Omental fat pad (tissue), 4 donors: ENCODE measurements around the gene FBXL4. TPM values are rescaled to one million over a fixed set of nuclear protein-coding genes. Genes with fewer than 3 reads are reported as not detected.

Experiments
- ATAC-seq: fragments of 150-250 bp; one replicate; pipeline ENCODE4 v1.9.1; 2016; ENCODE audit warnings: mild to moderate bottlenecking, moderate library complexity; ENCODE audit not compliant: low FRiP score
- DNase-seq: peaks from one replicate; pipeline ENCODE4 v3.0.0-alpha.2; 2019; ENCODE audit warnings: low spot score
- CTCF ChIP-seq, 3 donors: fragments of 450-650 bp; IDR thresholded peaks; one replicate each; pipeline ENCODE4 v1.5.1; 2016 to 2017; ENCODE audit warnings: antibody characterized with exemption in 3 of 3, mild to moderate bottlenecking in 3 of 3, moderate library complexity in 2 of 3
- total RNA-seq, 4 donors: library from RNA; depleted of rRNA; stranded (reverse); fragments of >200 nt; gene quantifications; one replicate each; pipeline ENCODE4 v1.1.0, GENCODE V29; 2016

Gene FBXL4
- total RNA-seq, 4 donors from 2014 or later: 11.4 to 26.5 (median 20.9) TPM

- ATAC-seq (peak; percentile 59), DNase-seq (peak; percentile 42)
- no peak for TF ChIP-seq CTCF (IDR thresholded peaks at IDR 0.05)
Measured at GRCh38 chr6:98845211-98846020, 102.3 kb downstream of the FBXL4 start.

DNA sequence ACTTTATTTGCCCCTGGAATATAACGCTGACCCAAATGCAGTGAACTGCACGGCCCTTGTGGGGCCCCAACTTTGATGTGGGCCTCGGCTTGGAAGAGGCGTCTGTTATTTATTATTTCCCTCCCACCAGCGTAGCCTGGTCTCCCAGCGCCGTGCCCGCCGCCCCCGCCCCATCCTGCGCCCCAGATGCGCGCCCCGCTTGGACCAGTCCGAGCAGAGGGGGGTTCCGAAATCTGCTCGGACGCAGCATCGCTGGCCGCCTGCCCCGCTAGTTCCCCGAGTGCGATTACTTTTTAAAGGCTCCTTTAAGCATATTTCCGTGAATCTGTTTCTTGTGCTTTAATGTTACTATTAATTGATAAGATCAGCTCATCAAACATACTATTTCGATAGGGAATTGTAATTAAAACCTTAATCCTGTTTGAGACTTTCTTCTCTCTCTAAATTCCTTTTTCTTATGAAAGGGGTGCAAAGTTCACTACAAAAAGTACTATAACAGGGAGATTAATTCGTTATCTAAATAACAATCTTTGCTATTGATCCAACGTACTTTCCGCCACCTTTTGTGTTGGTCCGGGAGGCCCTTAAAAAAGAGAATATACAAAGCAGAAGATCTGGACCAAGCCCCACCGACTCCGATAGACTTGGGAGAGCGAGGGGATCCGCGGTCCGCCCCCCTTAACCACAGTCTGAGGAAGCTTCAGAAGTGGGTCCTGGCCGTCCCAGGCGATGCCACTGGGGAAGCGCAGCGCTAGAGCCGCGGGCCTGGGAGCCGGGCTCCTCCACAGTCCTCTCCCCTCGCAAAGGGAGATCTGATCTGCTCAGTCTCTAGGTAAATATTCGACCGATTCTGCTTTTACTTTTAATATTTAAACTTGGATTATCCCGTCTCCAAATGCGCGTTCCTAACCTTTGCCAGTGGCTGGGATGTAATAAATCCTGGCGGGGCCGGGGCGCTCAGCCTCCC, 103.2 kb downstream of the FBXL4 start:
- ATAC-seq (no peak), DNase-seq (no peak)
- no peak for TF ChIP-seq CTCF (IDR thresholded peaks at IDR 0.05)

DNA sequence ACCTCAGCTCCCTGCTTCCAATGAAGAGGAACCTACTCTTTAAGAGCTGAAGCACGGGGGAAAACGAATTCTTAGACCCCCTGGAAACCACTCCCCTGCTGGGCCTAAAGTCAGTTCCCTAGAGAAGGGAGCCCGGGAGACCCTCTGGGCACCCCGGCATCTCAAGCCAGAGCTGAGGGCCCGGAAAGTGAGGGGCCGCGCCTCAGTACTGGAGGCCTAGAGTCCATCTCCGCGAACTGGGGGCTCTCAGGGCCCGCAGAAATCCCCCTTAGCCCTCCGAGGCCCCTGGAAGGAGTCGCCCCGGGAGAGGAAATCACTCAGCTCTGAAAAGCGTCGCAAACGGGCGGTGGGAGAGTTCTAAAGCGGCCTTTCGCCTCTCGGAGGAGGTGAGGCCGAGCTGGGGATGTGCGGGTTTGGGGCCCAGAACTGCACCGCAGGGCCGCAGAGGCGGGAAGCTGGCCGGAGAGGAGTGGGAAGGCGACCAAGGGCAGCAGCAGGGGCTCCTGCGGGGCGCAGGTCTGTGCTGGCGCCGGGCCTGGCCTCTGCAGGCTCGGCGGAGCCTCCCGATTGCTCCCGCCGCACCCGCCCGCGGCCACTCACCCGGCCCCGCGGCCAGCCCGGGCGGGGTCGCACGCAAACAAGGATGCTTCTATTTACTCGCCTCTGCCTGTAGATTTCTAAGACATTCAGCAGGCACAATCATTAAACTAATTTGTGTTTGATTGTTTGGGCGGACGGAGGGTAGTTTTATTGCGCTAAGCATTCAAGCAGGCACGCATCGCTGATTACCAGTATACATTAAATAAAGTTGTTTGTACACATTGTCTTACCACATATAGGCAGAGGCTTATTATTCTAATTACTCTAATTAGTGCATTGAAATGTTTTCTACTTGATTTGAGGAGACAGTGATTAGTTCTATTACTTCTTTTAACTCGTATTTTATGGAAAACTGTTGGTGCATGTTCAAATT, 104.2 kb downstream of the FBXL4 start:
- ATAC-seq: no peak
- no peak for DNase-seq
- no peak for TF ChIP-seq CTCF (IDR thresholded peaks at IDR 0.05)

- ATAC-seq (no peak), DNase-seq (no peak)
- TF ChIP-seq CTCF (IDR thresholded peaks at IDR 0.05): no peak
Measured at GRCh38 chr6:98842342-98843180, 105.2 kb downstream of the FBXL4 start.

DNA sequence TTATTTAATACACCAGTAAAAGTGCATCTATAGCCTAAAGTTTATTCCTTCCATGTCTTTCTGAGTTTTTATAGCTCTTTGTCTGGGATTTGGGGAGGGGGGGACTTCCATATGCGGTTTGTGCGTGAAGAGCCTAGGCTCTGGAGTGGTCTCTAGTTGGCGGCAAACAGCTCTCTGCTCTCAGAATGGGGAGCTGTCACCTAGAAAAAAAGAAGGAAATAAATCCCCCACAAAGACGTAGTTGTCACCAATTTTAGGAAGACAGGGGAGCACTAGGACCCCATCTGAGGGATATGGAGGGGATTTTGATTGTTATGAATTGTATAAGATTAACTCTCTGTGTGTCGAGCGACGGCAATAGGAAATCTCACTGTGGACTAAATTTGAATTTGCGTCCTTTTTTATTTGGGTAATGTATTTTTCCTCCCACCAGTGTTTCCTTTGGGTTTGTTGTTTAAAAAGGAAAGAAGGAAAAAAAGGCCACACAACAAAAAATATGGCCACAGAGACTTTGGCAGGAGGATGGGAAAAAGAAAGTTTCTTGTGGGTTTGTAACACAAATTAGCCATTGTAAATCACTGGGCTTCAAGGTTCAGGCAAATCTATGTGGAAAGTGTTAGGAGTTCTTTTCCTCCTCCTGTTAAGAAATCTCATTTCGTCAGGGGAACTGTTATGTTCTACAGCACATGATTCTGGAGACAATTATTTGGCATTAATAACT, 106.0 kb downstream of the FBXL4 start:
- ATAC-seq (no peak), DNase-seq (no peak)
- no peak for TF ChIP-seq CTCF (IDR thresholded peaks at IDR 0.05)
